OCI-LY1 (cell line): ENCODE results near the gene DNAJB14.

ENCODE experiments used
- H2AFZ ChIP-seq: fragments of 200-600 bp; sonication (generic), shearing (Covaris generic); 2 replicates; pipeline ENCODE4 v1.6.0; 2014; ENCODE audit warnings: antibody characterized with exemption, mild to moderate bottlenecking, low read length
- H3F3A ChIP-seq: fragments of 200-600 bp; sonication (generic), shearing (Covaris generic); 2 replicates; pipeline ENCODE4 v1.6.0; 2014; ENCODE audit warnings: mild to moderate bottlenecking, antibody characterized with exemption, low read length, moderate library complexity; ENCODE audit not compliant: insufficient read depth
- H3K27ac ChIP-seq: fragments of 200-600 bp; sonication (generic); 2 replicates; pipeline ENCODE4 v1.5.1; 2014; ENCODE audit warnings: low read length, mixed run types, mild to moderate bottlenecking, low read depth; ENCODE audit not compliant: poor library complexity, severe bottlenecking
- H3K27me3 ChIP-seq: fragments of 200-600 bp; sonication (generic); 2 replicates; pipeline ENCODE4 v1.6.0; 2014; ENCODE audit warnings: antibody characterized with exemption, mild to moderate bottlenecking, low read length, moderate library complexity; ENCODE audit not compliant: insufficient read depth
- H3K36me3 ChIP-seq: fragments of 200-600 bp; sonication (generic); 2 replicates; pipeline ENCODE4 v1.6.1; 2014; ENCODE audit warnings: mild to moderate bottlenecking, antibody characterized with exemption, low read length, moderate library complexity, mixed read lengths; ENCODE audit not compliant: insufficient read depth
- H3K4me1 ChIP-seq: fragments of 200-600 bp; sonication (generic); 2 replicates; pipeline ENCODE4 v1.5.1; 2014; ENCODE audit warnings: mild to moderate bottlenecking, low read length, moderate library complexity; ENCODE audit not compliant: insufficient read depth, severe bottlenecking
- H3K4me2 ChIP-seq: fragments of 200-600 bp; sonication (generic), shearing (Covaris generic); 2 replicates; pipeline ENCODE4 v1.6.1; 2014; ENCODE audit warnings: low read length
- H3K4me3 ChIP-seq: fragments of 200-600 bp; sonication (generic); 2 replicates; pipeline ENCODE4 v1.5.1; 2014; ENCODE audit warnings: low read length, low read depth, mild to moderate bottlenecking, mixed read lengths; ENCODE audit not compliant: poor library complexity, severe bottlenecking
- H3K79me2 ChIP-seq: fragments of 200-600 bp; shearing (Covaris generic); 2 replicates; pipeline ENCODE4 v1.6.1; 2016; ENCODE audit warnings: mixed run types, low read length, mixed read lengths; ENCODE audit not compliant: insufficient read depth
- H3K9ac ChIP-seq: fragments of 200-600 bp; sonication (generic), shearing (Covaris generic); 2 replicates; pipeline ENCODE4 v1.6.1; 2014; ENCODE audit warnings: mild to moderate bottlenecking, low read length, mixed read lengths
- H3K9me2 ChIP-seq: fragments of 200-600 bp; sonication (generic), shearing (Covaris generic); 2 replicates; pipeline ENCODE4 v1.6.1; 2014; ENCODE audit warnings: low read depth, mild to moderate bottlenecking, low read length, mixed read lengths
- H3K9me3 ChIP-seq: fragments of 200-600 bp; shearing (Covaris generic); 2 replicates; pipeline ENCODE4 v1.6.1; 2014; ENCODE audit warnings: low read length, mixed read lengths
- H4K20me1 ChIP-seq: fragments of 200-600 bp; sonication (generic), shearing (Covaris generic); 2 replicates; pipeline ENCODE4 v1.6.0; 2016; ENCODE audit warnings: mild to moderate bottlenecking, low read length; ENCODE audit not compliant: insufficient read depth
- EZH2 ChIP-seq: fragments of 200-600 bp; sonication (generic), shearing (Covaris generic); IDR thresholded peaks from 2 replicates; pipeline ENCODE4 v1.8.0; 2017; ENCODE audit warnings: borderline replicate concordance, mixed run types, mild to moderate bottlenecking, antibody characterized with exemption, low read length, moderate library complexity, mixed read lengths
- TF ChIP-seq, protein P1 (sequence below): fragments of 200-600 bp; sonication (generic), shearing (Covaris generic); IDR thresholded peaks from 2 replicates; pipeline ENCODE4 v1.5.1; 2017; ENCODE audit warnings: mild to moderate bottlenecking, antibody characterized with exemption, low read length, moderate library complexity, mixed read lengths

Gene DNAJB14

DNA sequence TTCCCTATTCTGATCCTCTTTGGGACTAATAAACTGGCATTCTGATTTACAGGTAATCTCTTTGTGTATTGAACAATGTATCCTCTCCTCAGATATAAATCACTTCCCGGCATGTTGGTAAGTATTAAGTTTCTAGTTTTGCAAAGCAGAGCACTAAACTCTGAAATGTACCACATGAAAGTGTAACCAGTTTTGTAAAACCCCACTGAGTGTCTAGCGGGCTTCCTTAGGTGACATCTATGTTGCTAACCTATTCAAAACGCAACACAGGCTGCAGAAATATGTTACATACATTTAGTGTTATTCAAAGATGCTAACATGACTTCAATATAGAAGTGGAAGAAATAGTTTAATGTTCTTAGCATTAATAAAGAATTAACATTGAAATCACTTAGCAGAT lies 25.2 kb downstream of the DNAJB14 start:
- peaks cover 72% of the 10 kb centered on the region for H3K36me3 ChIP-seq
- TF ChIP-seq, protein P1, sequence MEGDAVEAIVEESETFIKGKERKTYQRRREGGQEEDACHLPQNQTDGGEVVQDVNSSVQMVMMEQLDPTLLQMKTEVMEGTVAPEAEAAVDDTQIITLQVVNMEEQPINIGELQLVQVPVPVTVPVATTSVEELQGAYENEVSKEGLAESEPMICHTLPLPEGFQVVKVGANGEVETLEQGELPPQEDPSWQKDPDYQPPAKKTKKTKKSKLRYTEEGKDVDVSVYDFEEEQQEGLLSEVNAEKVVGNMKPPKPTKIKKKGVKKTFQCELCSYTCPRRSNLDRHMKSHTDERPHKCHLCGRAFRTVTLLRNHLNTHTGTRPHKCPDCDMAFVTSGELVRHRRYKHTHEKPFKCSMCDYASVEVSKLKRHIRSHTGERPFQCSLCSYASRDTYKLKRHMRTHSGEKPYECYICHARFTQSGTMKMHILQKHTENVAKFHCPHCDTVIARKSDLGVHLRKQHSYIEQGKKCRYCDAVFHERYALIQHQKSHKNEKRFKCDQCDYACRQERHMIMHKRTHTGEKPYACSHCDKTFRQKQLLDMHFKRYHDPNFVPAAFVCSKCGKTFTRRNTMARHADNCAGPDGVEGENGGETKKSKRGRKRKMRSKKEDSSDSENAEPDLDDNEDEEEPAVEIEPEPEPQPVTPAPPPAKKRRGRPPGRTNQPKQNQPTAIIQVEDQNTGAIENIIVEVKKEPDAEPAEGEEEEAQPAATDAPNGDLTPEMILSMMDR, result no peak
- no peak for TF ChIP-seq EZH2

DNA sequence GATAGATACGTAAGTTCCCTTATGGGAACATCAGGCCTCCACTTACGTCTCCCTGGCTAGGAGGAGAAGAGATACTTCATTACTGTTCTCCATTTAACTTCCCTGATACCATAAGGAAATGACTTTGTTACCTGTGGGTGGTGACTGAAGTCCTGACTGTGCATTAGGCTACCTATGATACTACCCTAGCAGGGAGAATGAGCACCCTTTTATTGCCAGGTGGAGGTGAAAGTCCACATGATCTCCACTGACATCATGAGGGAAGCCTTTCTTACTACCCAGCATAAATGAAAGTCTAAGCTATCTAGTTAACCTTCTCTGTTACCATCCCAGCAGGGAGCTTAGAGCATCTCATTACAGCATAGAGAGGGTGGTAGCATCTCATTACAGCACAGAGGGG lies 27.8 kb downstream of the DNAJB14 start:
- peaks cover 64% of the 10 kb centered on the region for H3K36me3 ChIP-seq
- no peaks in the 10 kb centered on the region for H3K79me2 ChIP-seq
- H3K9me2 ChIP-seq, result no peaks in the 10 kb centered on the region
- no peak overlapping the region for H3K4me2 ChIP-seq
- TF ChIP-seq EZH2, result no peak
- TF ChIP-seq, protein P1, result no peak
- H3K9ac ChIP-seq, result no peak overlapping the region
- H3K9me3 ChIP-seq, result no peaks in the 10 kb centered on the region
- H3K27me3 ChIP-seq, result no peaks in the 10 kb centered on the region
- H3K4me3 ChIP-seq, result no peak overlapping the region
- no peak overlapping the region for H2AFZ ChIP-seq
- no peak overlapping the region for H3K27ac ChIP-seq
- H3F3A ChIP-seq, result no peaks in the 10 kb centered on the region
- H4K20me1 ChIP-seq, result no peaks in the 10 kb centered on the region
- no peaks in the 10 kb centered on the region for H3K4me1 ChIP-seq

More for the DNA sequence above, 25.2 kb downstream of the DNAJB14 start:
- Histone ChIP-seq H3F3A (no peaks in the 10 kb centered on the region), H2AFZ (no peak overlapping the region), H3K9me2 (no peaks in the 10 kb centered on the region), H3K4me2 (no peak overlapping the region), H3K79me2 (no peaks in the 10 kb centered on the region), H3K9ac (no peak overlapping the region), H3K27ac (no peak overlapping the region), H3K4me3 (no peak overlapping the region), H3K27me3 (no peaks in the 10 kb centered on the region), H3K4me1 (no peaks in the 10 kb centered on the region), H3K9me3 (no peaks in the 10 kb centered on the region), H4K20me1 (no peaks in the 10 kb centered on the region)

DNA sequence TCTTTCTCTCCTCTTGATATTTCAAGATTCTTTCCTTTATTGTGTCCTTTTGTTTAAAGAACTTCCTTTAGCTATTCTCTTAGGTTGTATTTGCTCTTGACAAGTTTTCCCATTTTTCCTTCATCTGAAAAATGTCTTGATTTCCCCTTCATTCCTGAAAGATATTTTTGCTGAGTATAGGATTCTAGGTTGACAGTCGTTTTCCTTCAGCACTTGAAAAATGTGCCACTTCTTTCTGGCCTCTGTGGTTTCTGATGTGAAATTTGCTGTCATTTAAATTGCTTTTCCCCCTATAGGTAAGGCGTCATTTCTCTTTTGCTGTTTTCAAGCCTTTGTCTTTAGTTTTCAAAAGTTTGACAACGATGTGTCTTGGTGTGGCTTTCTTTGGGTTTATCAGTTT lies 28.8 kb downstream of the DNAJB14 start:
- Histone ChIP-seq H3K36me3 (peaks cover 53% of the 10 kb centered on the region), H3K4me2 (no peak overlapping the region), H3K4me3 (no peak overlapping the region), H3K9ac (no peak overlapping the region), H3K27me3 (no peaks in the 10 kb centered on the region), H3K79me2 (no peaks in the 10 kb centered on the region), H3K4me1 (no peaks in the 10 kb centered on the region), H4K20me1 (no peaks in the 10 kb centered on the region), H3K27ac (no peak overlapping the region), H3K9me3 (no peaks in the 10 kb centered on the region), H3F3A (no peaks in the 10 kb centered on the region), H2AFZ (no peak overlapping the region), H3K9me2 (no peaks in the 10 kb centered on the region)
- TF ChIP-seq, protein P1, result no peak
